Vagina (tissue), 2 donors: ENCODE measurements around the gene RAP1B. TPM values are rescaled to one million over a fixed set of nuclear protein-coding genes. Genes with fewer than 3 reads are reported as not detected.

Experiments
- DNase-seq, 2 donors: peaks; one replicate each; pipeline ENCODE4 v3.0.0-alpha.2; 2017; ENCODE audit errors: extremely low spot score in 2 of 2
- H3K27ac ChIP-seq: fragments of 200-600 bp; sonication (generic); one replicate; pipeline ENCODE4 v1.5.1; 2019
- H3K27me3 ChIP-seq: fragments of 200-600 bp; sonication (generic); one replicate; pipeline ENCODE4 v1.5.1; 2019
- H3K36me3 ChIP-seq, 2 donors: fragments of 200-600 bp; sonication (generic); one replicate each; pipeline ENCODE4 v1.5.1; 2017 to 2019
- H3K4me1 ChIP-seq: fragments of 200-600 bp; sonication (generic); one replicate; pipeline ENCODE4 v1.5.1; 2019
- H3K4me3 ChIP-seq, 2 donors: fragments of 200-600 bp; sonication (generic); 1 replicate in 1 of 2; 2 replicates in 1 of 2; pipeline ENCODE4 v1.5.1; 2016 to 2019
- H3K9me3 ChIP-seq: fragments of 200-600 bp; sonication (generic); one replicate; pipeline ENCODE4 v1.5.1; 2019
- CTCF ChIP-seq, 3 experiments: fragments of 450-650 bp in 2 of 3; fragments of 200-600 bp in 1 of 3; sonication (generic) in 1 of 3; IDR thresholded peaks; one replicate each; pipeline ENCODE4 v1.5.1; 2017 to 2019; ENCODE audit warnings: antibody characterized with exemption in 3 of 3, mild to moderate bottlenecking in 2 of 3, moderate library complexity in 2 of 3
- POLR2A ChIP-seq, 2 donors: fragments of 450-650 bp; IDR thresholded peaks; one replicate each; pipeline ENCODE4 v1.6.1; 2017; ENCODE audit warnings: antibody characterized with exemption in 2 of 2, mild to moderate bottlenecking in 2 of 2, moderate library complexity in 2 of 2
- POLR2AphosphoS5 ChIP-seq, 2 donors: sonication (generic); formaldehyde crosslinking; IDR thresholded peaks; one replicate each; pipeline ENCODE4 v1.9.0; 2017; ENCODE audit warnings: antibody characterized with exemption in 2 of 2, mild to moderate bottlenecking in 2 of 2, low read depth in 1 of 2; ENCODE audit not compliant: insufficient read depth in 1 of 2
- intact Hi-C: fragments of 100-400 bp; cut with DNase I; formaldehyde crosslinking; loops from one replicate; pipeline ENCODE4 v1.15.1; 2023
- total RNA-seq: library from RNA; depleted of rRNA; stranded (reverse); fragments of >200 nt; gene quantifications from one replicate; pipeline ENCODE4 v1.2.3, GENCODE V29; 2016

Gene RAP1B
- total RNA-seq, 1 donor from 2014 or later: 169 TPM

- Histone ChIP-seq H3K27ac (no peak overlapping the region), H3K4me3 (no peak overlapping the region), H3K36me3 (peaks cover 0 to 18% of the 10 kb centered on the region in 2 donors), H3K27me3 (no peaks in the 10 kb centered on the region), H3K9me3 (no peaks in the 10 kb centered on the region), H3K4me1 (peaks cover 32% of the 10 kb centered on the region)
- DNase-seq: no peak
- intact Hi-C loops: no loop called here
- TF ChIP-seq POLR2A (IDR thresholded peaks at IDR 0.05): no peak
- TF ChIP-seq POLR2AphosphoS5 (IDR thresholded peaks at IDR 0.05; ENCODE audit: insufficient read depth in 1 of 2, low read depth in 1 of 2): no peak
- TF ChIP-seq CTCF (IDR thresholded peaks at IDR 0.05): no peak
Measured at GRCh38 chr12:68646484-68646883, 35.8 kb downstream of the RAP1B start.

- H3K27ac ChIP-seq: no peak overlapping the region
- TF ChIP-seq CTCF (IDR thresholded peaks at IDR 0.05) (no peak), POLR2A (IDR thresholded peaks at IDR 0.05) (no peak), POLR2AphosphoS5 (IDR thresholded peaks at IDR 0.05; ENCODE audit: insufficient read depth in 1 of 2, low read depth in 1 of 2) (no peak)
- H3K27me3 ChIP-seq: no peaks in the 10 kb centered on the region
- peaks cover 22% of the 10 kb centered on the region for H3K4me1 ChIP-seq
- no peak overlapping the region for H3K4me3 ChIP-seq
- intact Hi-C loops: no loop called here
- H3K36me3 ChIP-seq: peaks cover 0 to 25% of the 10 kb centered on the region in 2 donors
- DNase-seq: no peak
- H3K9me3 ChIP-seq: no peaks in the 10 kb centered on the region
Measured at GRCh38 chr12:68647507-68647906, 36.8 kb downstream of the RAP1B start.

GRCh38 chr12:68648179-68648578 lies 37.5 kb downstream of the RAP1B start:
- Histone ChIP-seq H3K36me3 (peaks cover 0 to 30% of the 10 kb centered on the region in 2 donors), H3K9me3 (no peaks in the 10 kb centered on the region), H3K27ac (no peak overlapping the region), H3K4me3 (no peak overlapping the region), H3K27me3 (no peaks in the 10 kb centered on the region), H3K4me1 (peaks cover 20% of the 10 kb centered on the region)
- intact Hi-C loops: no loop called here
- TF ChIP-seq POLR2AphosphoS5 (IDR thresholded peaks at IDR 0.05; ENCODE audit: insufficient read depth in 1 of 2, low read depth in 1 of 2) (no peak), CTCF (IDR thresholded peaks at IDR 0.05) (no peak), POLR2A (IDR thresholded peaks at IDR 0.05) (no peak)
- no peak for DNase-seq

GRCh38 chr12:68665016-68665569 lies 54.4 kb downstream of the RAP1B start:
- TF ChIP-seq POLR2A (IDR thresholded peaks at IDR 0.05): no peak
- H3K27ac ChIP-seq: no peak overlapping the region

GRCh38 chr12:68667291-68667690 lies 56.6 kb downstream of the RAP1B start:
- Histone ChIP-seq H3K27ac (no peak overlapping the region), H3K9me3 (no peaks in the 10 kb centered on the region), H3K36me3 (peaks cover 0 to 8% of the 10 kb centered on the region in 2 donors), H3K4me3 (no peak overlapping the region), H3K4me1 (peaks cover 5% of the 10 kb centered on the region), H3K27me3 (no peaks in the 10 kb centered on the region)
- DNase-seq: no peak
- intact Hi-C loops: no loop called here
- TF ChIP-seq POLR2AphosphoS5 (IDR thresholded peaks at IDR 0.05; ENCODE audit: insufficient read depth in 1 of 2, low read depth in 1 of 2) (no peak), POLR2A (IDR thresholded peaks at IDR 0.05) (no peak), CTCF (IDR thresholded peaks at IDR 0.05) (no peak)

More at GRCh38 chr12:68665016-68665569, 54.4 kb downstream of the RAP1B start:
- Histone ChIP-seq H3K9me3 (no peaks in the 10 kb centered on the region), H3K36me3 (peaks cover 0 to 8% of the 10 kb centered on the region in 2 donors), H3K4me3 (no peak overlapping the region), H3K27me3 (no peaks in the 10 kb centered on the region), H3K4me1 (peaks cover 5% of the 10 kb centered on the region)
- intact Hi-C loops: no loop called here
- no peak for DNase-seq
